IMR-90 (cell line): ENCODE results near the gene TM4SF18. TPM values are rescaled to one million over a fixed set of nuclear protein-coding genes. Genes with fewer than 3 reads are reported as not detected.

Experiments used
- ATAC-seq: fragments of 200-7000 bp; cut with Tn5 transposase; 2 replicates; pipeline ENCODE4 v1.9.1; 2020; ENCODE audit warnings: low read depth, mild to moderate bottlenecking, moderate library complexity
- BruUV-seq: library from RNA; stranded (reverse); fragments of 400-500 nt; replicated peaks from 2 replicates; lab custom pipeline; 2021; lab: Mats Ljungman, UMichigan
- CTCF ChIA-PET: fragments of 300-600 bp; formaldehyde crosslinking; extraction: SDS; loops from one replicate; lab custom pipeline; 2021; ENCODE audit warnings: antibody characterized with exemption; lab: Yijun Ruan, JAX
- POLR2A ChIA-PET: fragments of 300-600 bp; sonication (Branson Sonifier 250); formaldehyde crosslinking; loops from one replicate; lab custom pipeline; 2022; ENCODE audit warnings: antibody characterized with exemption; ENCODE audit not compliant: unreplicated experiment; lab: Charles Lee
- DNase-seq: peaks from one replicate; pipeline ENCODE4 v3.0.0; 2013
- H2AFZ ChIP-seq: replicated peaks from 2 replicates; pipeline ENCODE3; 2013; ENCODE audit warnings: low read length, mild to moderate bottlenecking; ENCODE audit not compliant: poor library complexity
- H2AK5ac ChIP-seq: 2 replicates; pipeline ENCODE4 v1.6.1; 2013; ENCODE audit warnings: low read depth, low read length, inconsistent platforms
- H2AK9ac ChIP-seq: replicated peaks from 2 replicates; pipeline ENCODE3; 2013; ENCODE audit warnings: mild to moderate bottlenecking, low read depth, low read length, moderate library complexity; ENCODE audit not compliant: poor library complexity
- H2BK120ac ChIP-seq: 2 replicates; pipeline ENCODE4 v1.6.1; 2013; ENCODE audit warnings: low read depth, low read length, inconsistent platforms
- H2BK15ac ChIP-seq: 3 replicates; pipeline ENCODE4 v1.6.1; 2013; ENCODE audit warnings: low read depth, low read length, inconsistent platforms
- H2BK20ac ChIP-seq: 2 replicates; pipeline ENCODE4 v1.6.1; 2013; ENCODE audit warnings: low read depth, mild to moderate bottlenecking, inconsistent platforms, low read length, moderate library complexity
- H2BK5ac ChIP-seq: 2 replicates; pipeline ENCODE4 v1.6.1; 2013; ENCODE audit warnings: mild to moderate bottlenecking, low read depth, low read length, inconsistent platforms; ENCODE audit not compliant: poor library complexity, severe bottlenecking
- H3K14ac ChIP-seq: replicated peaks from 2 replicates; pipeline ENCODE4 v1.6.1; 2013; ENCODE audit warnings: low read depth, low read length, inconsistent platforms
- H3K18ac ChIP-seq: 2 replicates; pipeline ENCODE4 v1.6.1; 2013; ENCODE audit warnings: low read depth, low read length, control low read depth
- H3K23ac ChIP-seq: 2 replicates; pipeline ENCODE4 v1.6.1; 2013; ENCODE audit warnings: low read depth, low read length, inconsistent platforms
- H3K27ac ChIP-seq: 2 replicates; pipeline ENCODE4 v1.5.1; 2013; ENCODE audit warnings: mild to moderate bottlenecking, control low read depth, low read length; ENCODE audit not compliant: insufficient read depth
- H3K27me3 ChIP-seq: 2 replicates; pipeline ENCODE4 v1.6.1; 2013; ENCODE audit warnings: low read length; ENCODE audit not compliant: control insufficient read depth, insufficient read depth
- H3K36me3 ChIP-seq: 2 replicates; pipeline ENCODE4 v1.6.1; 2013; ENCODE audit warnings: low read length, mixed read lengths; ENCODE audit not compliant: control insufficient read depth, insufficient read depth
- H3K4ac ChIP-seq: 2 replicates; pipeline ENCODE4 v1.6.1; 2013; ENCODE audit warnings: low read depth, low read length, inconsistent platforms
- H3K4me1 ChIP-seq: 2 replicates; pipeline ENCODE4 v1.6.1; 2013; ENCODE audit warnings: low read length, mixed read lengths; ENCODE audit not compliant: control insufficient read depth, insufficient read depth
- H3K4me2 ChIP-seq: 2 replicates; pipeline ENCODE4 v1.6.1; 2013; ENCODE audit warnings: low read depth, mild to moderate bottlenecking, control low read depth, low read length, moderate library complexity
- H3K4me3 ChIP-seq: 2 replicates; pipeline ENCODE4 v1.5.1; 2013; ENCODE audit warnings: low read depth, mild to moderate bottlenecking, control low read depth, low read length, moderate library complexity; ENCODE audit not compliant: insufficient read depth
- H3K56ac ChIP-seq: 2 replicates; pipeline ENCODE4 v1.6.1; 2013; ENCODE audit warnings: low read length, inconsistent platforms; ENCODE audit not compliant: insufficient read depth; ENCODE audit errors: extremely low read depth
- H3K79me1 ChIP-seq, 2 experiments: 2 replicates each; pipeline ENCODE4 v1.6.1; 2013; ENCODE audit warnings: low read length in 2 of 2, inconsistent platforms in 1 of 2, low read depth in 1 of 2
- H3K9ac ChIP-seq: 2 replicates; pipeline ENCODE4 v1.6.1; 2013; ENCODE audit warnings: low read depth, low read length, control low read depth
- H3K9me1 ChIP-seq: 2 replicates; pipeline ENCODE4 v1.6.1; 2013; ENCODE audit warnings: low read length, inconsistent platforms; ENCODE audit not compliant: insufficient read depth
- H3K9me3 ChIP-seq: 2 replicates; pipeline ENCODE4 v1.6.1; 2013; ENCODE audit warnings: low read length; ENCODE audit not compliant: control insufficient read depth, insufficient read depth
- H4K20me1 ChIP-seq: 2 replicates; pipeline ENCODE4 v1.6.1; 2013; ENCODE audit warnings: low read length, inconsistent platforms; ENCODE audit not compliant: insufficient read depth
- H4K5ac ChIP-seq: 2 replicates; pipeline ENCODE4 v1.6.1; 2013; ENCODE audit warnings: mild to moderate bottlenecking, low read depth, low read length, control low read depth
- H4K8ac ChIP-seq, 2 experiments: 2 replicates each; pipeline ENCODE4 v1.6.1; 2013; ENCODE audit warnings: low read depth in 2 of 2, low read length in 2 of 2, control low read depth in 1 of 2, inconsistent platforms in 1 of 2
- H4K91ac ChIP-seq: 2 replicates; pipeline ENCODE4 v1.6.1; 2013; ENCODE audit warnings: low read depth, low read length, inconsistent platforms; ENCODE audit not compliant: insufficient read depth
- CEBPB ChIP-seq: IDR thresholded peaks from 2 replicates; pipeline ENCODE4 v1.6.1; 2012; ENCODE audit warnings: low read depth, low read length, improper control_type of control experiment
- MAFK ChIP-seq: IDR thresholded peaks from 2 replicates; pipeline ENCODE4 v1.6.1; 2012; ENCODE audit warnings: low read depth, low read length, improper control_type of control experiment
- WGBS, 2 experiments: methylation state at CpG; one replicate each; pipeline versions ENCODE4 v1.1.5 to v1.1.7; 2013; ENCODE audit warnings: missing lambda C conversion rate in 2 of 2; ENCODE audit not compliant: insufficient read length in 1 of 2; ENCODE audit errors: extremely low coverage in 2 of 2; 5-methylcytosine and 5-hydroxymethylcytosine counted together
- dilution Hi-C: fragments of 300-500 bp; cut with HindIII; formaldehyde crosslinking; loops from one replicate; pipeline ENCODE4 v1.14.3; 2018; ENCODE audit warnings: low sequenced_read_pairs; ENCODE audit not compliant: unreplicated experiment
- in situ Hi-C: fragments of 300-500 bp; cut with MboI; formaldehyde crosslinking; loops from 3 replicates; pipeline ENCODE4 v1.14.3; 2019; ENCODE audit warnings: low sequenced_read_pairs, inconsistent platforms, mixed read lengths
- intact Hi-C: fragments of 100-400 bp; cut with micrococcal nuclease; formaldehyde crosslinking; loops from 2 replicates; pipeline ENCODE4 v1.10.0; 2022
- polyA plus RNA-seq, 3 experiments: library from polyadenylated mRNA; depleted of rRNA; stranded (reverse); fragments of >200 nt; gene quantifications; 2 replicates each; pipeline ENCODE4 v1.2.3, GENCODE V29; 2012; ENCODE audit warnings: low replicate concordance in 1 of 3
- total RNA-seq: library from RNA; depleted of rRNA; stranded (reverse); fragments of >200 nt; gene quantifications from 2 replicates; pipeline ENCODE4 v1.2.3, GENCODE V29; 2012

The TM4SF18 gene
- total and polyA plus RNA-seq, 2 of the 4 experiments (the other 2 are of a cell fraction), result under 0.01 TPM; not detected in 1

GRCh38 chr3:149363053-149363452 lies 29.6 kb upstream of the TM4SF18 start:
- Histone ChIP-seq H3K4me3 (no peak overlapping the region), H2AFZ (peak overlapping the region; percentile 59), H4K20me1 (no peaks in the 10 kb centered on the region), H2AK5ac (peak overlapping the region; percentile 35; the same call in 1 of the 2 replicates), H3K4me2 (no peak overlapping the region), H3K4me1 (peaks cover 2% of the 10 kb centered on the region), H4K5ac (no peak overlapping the region), H2BK5ac (no peak overlapping the region), H3K9me3 (no peaks in the 10 kb centered on the region), H4K8ac (no peak overlapping the region), H3K4ac (0 out of 2 replicates have a peak overlapping the region, but pooled peaks have one; percentile 24), H3K9me1 (0 out of 2 replicates have a peak, but pooled peaks cover 3% of the 10 kb centered on the region), H3K36me3 (no peaks in the 10 kb centered on the region), H3K9ac (no peak overlapping the region), H3K27me3 (no peaks in the 10 kb centered on the region), H3K27ac (no peak overlapping the region), H3K79me1 (no peaks in the 10 kb centered on the region), H2AK9ac (peak overlapping the region; percentile 3), H3K23ac (peak overlapping the region; percentile 59; the same call in 1 of the 2 replicates), H2BK120ac (no peak overlapping the region), H4K91ac (no peak overlapping the region), H3K18ac (no peak overlapping the region; the same call in 1 of the 2 replicates), H2BK15ac (peak overlapping the region; percentile 32; the same call in 1 of the 3 replicates), H2BK20ac (no peak overlapping the region), H3K14ac (peak overlapping the region; percentile 5; the same call in 1 of the 2 replicates), H3K56ac (no peak overlapping the region)
- ATAC-seq, result peak; percentile 27; the same call in 1 of the 2 replicates
- peak; percentile 86 for DNase-seq
- ChIA-PET CTCF (no interaction called here), POLR2A (no interaction called here)
- TF ChIP-seq CEBPB, result peak; percentile 51; the same call in 1 of the 2 replicates
- no peak for TF ChIP-seq MAFK
- dilution Hi-C loops (no loop called here), intact Hi-C loops (no loop called here), in situ Hi-C loops (no loop called here)
- no CpG with 5 or more reads among the region's 2 CpGs for WGBS, 2 experiments
- no TSS peak for BruUV-seq
